HG02973 (cell line): ENCODE results near the gene FEM1B.

Experiments used
- ATAC-seq: cut with Tn5 transposase; IDR thresholded peaks from one replicate; pipeline ENCODE4 v1.9.1; 2021; ENCODE audit warnings: moderate library complexity; ENCODE audit not compliant: unreplicated experiment

The FEM1B gene

DNA sequence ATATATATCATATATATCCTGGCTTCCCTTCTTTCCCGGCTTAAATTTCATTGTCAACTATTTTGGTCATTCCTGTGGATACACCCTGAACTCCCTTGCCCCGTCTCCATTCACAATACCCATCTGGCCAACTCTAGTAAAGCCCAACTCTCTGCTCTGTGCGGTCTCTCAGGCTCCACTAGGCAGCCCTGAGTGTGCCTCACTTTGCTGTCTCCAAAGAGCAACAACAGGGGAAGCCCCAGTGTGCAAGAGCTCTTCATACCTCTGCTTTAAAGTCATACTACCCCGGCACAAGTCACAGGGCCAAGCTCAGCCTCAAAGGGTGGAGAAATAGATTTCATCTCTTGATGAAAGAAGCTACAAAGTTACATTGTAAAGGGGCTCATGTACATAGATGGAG, 18.9 kb upstream of the FEM1B start:
- no peak for ATAC-seq

GRCh38 chr15:68259883-68260282, 17.7 kb upstream of the FEM1B start:
- ATAC-seq = no peak

DNA sequence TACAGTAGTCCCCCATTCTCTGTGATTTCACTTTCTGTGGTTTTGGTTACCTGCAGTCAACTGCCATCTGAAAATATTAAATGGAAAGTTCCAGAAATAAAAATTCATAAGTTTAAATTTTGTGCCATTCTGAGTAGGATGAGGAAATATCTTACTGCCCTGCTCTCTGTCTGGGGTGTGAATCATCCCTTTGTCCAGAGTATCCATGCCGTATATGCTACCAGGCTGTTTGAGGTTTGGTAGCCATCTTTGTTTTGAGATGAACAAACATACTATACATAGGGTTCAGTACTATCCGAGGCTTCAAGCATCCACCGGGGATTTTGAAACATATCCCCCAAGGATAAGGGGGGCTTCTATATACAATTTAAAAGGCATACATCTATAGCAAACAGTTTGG, 16.3 kb upstream of the FEM1B start:
- no peak for ATAC-seq

DNA sequence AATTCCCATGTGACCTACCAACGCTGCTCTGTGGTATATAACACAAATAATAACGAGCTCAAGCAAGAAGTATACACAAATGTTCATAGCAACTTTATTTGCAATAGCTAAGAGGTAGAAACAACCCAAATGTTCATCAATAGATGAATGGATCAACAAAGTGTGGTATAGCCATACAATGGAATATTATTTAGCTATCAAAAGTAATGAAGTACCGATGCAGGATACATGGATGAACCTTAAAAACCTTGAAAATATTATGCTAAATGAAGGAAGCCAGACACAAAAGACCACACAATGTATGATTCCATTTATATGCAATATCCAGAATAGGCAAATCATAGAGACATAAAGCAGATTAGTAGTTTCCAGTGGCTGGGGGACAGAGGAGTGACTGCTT, 15.6 kb upstream of the FEM1B start:
- no peak for ATAC-seq

DNA sequence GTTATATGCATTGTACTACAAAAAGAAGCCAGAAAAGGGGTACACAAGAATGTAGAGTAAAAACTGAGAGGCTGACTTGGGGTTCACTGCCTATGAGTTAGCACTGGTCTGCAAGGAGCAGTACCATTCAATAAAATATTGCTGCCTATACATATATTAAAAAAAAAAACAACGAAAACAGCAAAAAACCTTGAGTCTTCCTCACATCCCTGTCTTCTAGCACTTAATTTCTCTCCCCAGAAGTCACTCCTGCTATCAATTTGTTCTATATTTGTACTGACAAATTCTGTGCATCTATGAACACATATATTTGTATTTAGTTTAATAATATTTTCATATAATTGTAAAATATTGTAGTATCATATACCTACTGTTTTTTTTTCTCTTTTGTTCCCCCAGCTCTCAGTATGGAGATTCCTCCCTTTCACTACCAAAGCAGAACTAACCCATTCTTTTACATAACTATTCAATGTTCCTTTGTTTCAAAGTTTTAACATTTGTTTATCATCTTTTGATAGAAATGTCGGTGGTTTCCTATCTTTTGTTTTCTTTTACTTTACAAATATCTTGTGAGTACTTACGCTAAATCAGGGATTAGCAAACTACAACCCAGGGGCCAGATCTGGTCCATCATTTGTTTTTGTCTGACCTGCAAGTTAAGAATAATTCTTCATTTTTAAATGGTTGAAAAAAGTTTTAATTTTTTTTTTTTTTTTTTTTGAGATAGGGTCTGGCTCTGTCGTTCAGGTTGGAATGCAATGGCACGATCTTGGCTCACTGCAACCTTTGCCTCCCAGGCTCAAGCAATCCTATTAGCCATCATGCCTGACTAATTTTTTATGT, 14.8 kb upstream of the FEM1B start:
- no peak for ATAC-seq

DNA sequence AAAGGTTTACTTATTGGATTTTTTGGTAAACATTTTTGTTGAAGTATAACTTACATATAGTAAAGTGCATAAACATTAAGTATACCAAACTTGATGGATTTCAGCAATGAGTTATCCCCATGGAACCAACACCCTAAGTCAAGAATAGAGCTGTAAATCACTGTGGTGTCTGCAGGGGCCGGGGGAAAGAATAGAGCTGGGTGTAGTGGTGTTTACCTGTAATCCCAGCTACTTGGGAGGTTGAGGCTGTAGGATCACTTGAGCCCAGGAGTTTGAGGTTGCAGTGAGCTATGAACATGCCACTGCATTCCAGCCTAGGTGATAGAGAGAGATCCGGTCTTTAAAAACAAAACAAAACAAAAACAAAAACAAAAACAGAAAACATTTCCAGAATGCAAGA, 13.3 kb upstream of the FEM1B start:
- ATAC-seq = no peak

DNA sequence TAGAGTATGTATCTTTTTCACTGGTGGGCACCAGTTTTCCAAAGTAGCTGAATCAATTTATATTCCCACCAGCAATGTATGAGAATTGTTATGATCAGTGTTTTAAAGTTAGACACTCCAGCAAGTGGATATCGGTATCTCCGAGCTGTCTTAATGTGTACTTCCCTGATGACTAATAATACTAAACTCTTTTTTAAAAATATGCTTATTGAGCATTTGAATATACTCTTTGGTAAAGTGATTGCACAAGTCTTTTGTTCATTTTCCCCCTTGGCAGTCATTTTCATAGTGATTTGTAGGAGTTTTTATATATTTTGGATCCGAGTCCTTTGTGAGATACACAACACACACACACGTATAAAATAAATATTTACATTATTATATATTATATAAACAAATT, 12.5 kb upstream of the FEM1B start:
- no peak for ATAC-seq

DNA sequence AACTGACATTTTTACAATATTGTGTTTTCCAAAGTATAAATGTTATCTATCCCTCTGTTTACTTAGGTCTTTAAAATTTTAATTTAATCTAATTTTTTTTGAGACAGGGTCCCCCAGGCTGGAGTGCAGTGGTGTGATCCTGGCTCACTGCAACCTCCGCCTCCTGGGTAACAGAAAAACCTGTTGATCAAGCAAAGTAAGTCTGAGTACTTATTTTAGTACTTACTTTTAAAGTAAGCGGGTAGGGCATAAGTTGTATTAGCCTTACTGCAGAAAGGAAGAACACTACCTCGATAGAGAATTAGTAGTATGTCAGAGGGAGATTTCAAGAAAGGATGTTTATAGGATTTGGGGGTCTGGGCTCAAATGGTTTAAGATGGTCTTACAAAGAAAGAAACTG, 11.9 kb upstream of the FEM1B start:
- ATAC-seq = no peak

DNA sequence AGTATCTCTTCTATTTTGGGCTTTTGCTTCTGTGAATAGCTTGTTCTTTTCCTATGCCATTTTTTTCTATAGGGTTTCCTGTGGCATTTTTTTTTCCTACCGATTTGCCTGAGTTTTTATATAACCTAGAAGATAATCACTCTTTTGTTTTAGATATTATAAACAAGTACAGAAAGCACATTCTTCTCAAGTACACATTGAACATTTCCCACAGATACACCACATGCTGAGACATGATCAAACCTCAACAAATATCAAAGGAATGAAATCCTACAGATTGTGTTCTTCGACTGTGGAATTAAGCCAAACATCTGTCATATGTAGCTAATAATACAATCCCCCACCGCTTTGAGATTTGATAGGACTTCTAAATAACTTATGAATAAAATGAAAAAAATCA, 9.1 kb upstream of the FEM1B start:
- ATAC-seq = no peak

DNA sequence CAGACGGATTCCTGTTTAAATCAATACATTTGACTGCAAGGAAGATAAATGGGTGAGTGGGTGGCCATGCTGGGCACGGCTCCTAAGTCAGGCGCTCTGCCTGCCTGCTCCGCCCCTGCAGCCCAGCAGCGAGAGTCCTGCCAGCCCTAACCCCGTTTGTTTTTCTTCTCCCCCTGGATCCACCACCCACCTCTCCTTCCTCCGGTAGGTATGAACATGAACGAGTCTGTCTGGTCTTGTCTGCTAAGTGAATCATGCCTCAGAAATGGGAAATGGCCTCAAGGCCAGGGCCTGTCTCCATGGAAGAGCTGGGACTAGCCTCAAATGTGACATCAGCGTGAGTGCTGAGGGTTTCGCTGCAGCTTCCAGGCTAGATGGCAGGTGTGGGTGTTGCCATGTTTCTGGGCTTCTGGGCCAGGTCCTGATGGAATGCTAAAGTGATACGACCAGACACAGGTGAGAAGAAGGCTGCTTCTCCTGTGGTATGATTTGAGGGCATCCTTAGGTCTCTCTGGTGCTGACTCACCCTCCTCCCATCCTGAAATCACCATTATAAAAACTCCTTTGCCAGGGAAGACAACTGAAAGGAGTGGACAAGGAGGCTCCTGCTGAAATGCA, 5.6 kb upstream of the FEM1B start:
- ATAC-seq = no peak

DNA sequence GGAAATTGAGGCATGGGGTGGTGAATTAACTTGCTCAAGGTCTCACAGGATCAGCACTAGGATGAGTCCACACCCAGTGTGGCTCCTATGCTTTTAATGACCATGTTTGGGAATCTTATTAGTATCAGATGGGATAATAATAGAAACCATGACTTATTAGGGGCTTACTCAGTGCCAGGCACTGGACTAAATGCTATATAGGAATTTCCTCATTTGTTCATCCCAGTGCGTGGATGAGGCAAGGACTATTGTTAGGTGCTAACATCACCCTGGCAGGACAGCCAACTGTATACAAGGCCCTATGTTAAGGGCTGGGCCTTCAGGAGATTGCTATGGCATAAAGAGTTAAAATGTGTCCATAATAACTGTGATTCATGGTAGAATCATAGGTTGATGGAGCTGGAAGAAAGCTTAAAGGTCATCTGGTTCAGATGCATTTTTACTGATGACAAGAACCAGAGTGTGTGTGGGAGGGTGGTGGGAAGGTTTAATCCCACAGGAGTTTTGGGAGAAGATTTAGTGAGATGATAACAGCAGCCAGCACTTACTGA, 4.7 kb upstream of the FEM1B start:
- no peak for ATAC-seq

DNA sequence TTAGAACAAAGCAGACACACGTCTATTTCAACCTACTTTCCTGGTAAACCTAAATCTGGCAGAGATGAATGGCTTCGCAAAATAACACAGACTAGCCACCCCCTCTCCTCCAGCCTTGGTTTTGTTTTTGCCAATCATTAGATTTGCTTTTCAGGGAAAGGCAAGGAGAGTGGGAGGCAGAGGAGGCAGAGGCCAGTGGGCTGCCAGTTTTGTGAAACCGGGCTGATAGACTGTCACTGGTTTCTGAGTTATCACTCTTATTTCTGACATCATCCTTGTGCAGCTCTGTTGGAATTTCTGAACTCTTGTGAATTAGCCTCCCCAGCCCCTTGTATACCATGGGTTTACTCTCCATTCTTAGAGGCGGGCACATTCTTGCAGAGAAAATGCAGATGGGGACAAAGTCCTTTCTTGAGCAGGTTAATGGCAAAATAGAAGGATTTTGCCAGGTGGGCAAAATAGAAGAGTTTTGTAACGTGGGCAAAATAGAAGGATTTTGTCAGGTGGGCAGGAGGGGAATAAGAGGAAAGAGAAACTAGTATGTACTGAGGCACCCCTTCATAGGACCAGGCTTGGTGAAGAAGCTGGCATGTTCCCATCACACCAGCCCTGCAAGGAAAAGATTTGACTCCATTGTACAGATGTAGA, 3.2 kb upstream of the FEM1B start:
- no peak for ATAC-seq

DNA sequence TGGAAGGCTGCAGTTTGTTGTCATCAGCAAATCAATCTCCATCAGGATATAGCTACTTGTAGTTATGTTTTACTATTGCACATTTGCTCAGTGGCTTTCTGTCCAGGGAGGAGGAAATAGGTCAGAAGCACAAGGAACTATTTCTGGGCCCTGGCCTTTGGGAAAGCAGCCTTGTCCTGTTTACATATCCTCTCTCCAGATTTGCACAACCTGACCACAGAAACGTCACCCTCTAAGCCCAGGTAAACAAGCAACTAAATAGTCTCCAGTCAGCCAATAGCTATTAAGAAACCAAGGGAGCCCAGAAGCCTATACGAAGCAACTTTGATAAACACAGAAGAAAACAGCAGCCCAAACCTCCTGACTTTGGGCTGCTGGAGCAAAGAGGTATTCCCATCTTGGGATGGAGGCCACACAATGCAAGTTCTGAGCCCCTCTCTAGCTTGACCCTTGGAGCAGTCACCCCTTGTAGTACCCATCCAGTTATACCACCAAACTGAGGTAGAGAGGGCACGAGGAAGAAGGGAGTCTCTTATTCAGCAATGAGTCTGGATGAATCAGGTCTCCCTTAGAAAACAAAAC, 2.3 kb upstream of the FEM1B start:
- ATAC-seq = no peak

DNA sequence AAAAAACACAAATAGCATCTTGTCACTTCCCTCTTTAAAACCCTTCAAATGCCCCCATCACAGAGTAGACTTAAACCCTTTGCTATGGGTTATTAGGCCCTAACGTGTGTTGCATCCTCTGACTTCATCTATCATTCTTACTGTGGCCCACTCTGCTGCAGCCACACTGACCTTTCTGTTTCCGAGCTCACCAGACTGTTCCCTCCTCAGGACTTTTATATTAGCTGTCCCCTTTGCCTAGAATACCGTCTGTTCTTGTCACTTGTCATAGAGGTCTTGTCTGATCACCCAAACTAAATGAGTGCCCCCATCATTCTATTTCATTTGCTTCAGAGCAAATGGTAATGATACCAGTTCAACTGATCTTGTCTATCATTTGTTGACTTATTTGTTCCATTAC, 877 bp upstream of the FEM1B start:
- ATAC-seq = no peak

GRCh38 chr15:68277131-68277602, 378 bp upstream of the FEM1B start:
- no peak for ATAC-seq

DNA sequence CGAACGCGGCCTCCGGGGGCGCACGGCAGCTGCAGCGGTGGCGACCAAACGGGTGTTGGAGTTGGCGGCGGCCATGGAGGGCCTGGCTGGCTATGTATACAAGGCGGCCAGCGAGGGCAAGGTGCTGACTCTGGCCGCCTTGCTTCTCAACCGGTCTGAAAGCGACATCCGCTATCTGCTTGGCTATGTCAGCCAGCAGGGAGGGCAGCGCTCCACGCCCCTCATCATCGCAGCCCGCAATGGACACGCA, 725 bp downstream of the FEM1B start:
- ATAC-seq = no peak

DNA sequence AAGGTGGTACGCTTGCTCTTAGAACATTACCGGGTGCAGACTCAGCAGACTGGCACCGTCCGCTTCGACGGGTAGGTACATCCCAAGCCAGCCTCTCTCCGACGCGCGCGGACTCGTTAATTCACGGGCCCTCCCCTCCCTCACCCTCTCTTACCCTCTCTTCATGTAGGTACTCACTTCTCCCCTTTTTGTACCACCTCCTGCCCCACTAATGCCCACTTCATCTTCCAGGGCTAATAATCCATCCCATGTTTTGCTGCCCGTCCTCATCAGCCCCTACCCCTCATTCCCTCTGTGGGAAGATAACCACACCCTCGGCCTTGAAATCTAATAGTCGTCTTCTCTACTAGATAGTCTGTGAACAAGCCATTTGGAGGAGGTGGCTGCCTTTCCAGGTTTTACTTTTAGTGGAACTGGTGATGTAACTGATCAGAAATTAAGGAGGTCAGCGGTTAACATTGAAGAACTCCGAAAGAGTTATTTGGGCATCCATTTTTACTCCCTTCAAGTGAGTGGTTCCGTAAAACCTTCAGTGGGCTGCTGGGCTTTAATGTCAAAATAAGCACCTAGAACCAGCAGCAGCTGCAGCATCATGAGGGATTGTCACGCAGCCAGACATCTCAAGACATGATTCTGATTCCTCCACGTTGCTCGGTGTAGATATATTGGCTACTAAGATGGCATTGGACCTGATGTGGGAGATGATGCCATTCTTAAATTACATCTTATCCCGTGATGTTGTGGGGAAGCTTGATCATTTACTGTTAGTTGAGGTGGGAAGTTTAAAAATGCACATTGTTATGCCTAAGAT, 1.3 kb downstream of the FEM1B start:
- no peak for ATAC-seq

- no peak for ATAC-seq
These were observed 2.5 kb downstream of the FEM1B start for GRCh38 chr15:68279779-68280753.

DNA sequence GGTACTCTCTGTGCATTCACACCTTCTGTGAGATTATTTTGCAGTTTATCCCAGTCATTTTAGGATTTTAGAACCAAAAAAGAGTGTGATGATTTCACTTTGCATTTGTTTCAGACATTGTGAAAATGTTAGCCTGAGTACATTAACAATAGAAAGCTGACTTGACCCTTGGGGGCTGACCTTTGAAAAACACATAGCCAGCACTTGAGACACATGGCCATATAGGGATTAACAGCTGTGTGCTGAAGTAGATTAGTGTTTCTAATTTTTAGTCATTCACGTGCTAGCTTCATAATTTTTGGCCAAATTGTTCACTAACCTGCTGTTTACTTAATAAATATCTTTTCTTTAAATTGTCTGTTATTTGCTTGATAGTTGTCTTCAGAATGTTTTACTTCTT, 3.5 kb downstream of the FEM1B start:
- no peak for ATAC-seq

GRCh38 chr15:68283401-68283800, 5.9 kb downstream of the FEM1B start:
- no peak for ATAC-seq
